CD14-positive monocyte (primary cell): ENCODE results near the gene NUDT17. TPM values are rescaled to one million over a fixed set of nuclear protein-coding genes. Genes with fewer than 3 reads are reported as not detected.
A peak's percentile ranks its signal among the peaks of the same experiment; 100 is the strongest.

Experiments used
- DNase-seq, 3 donors: peaks; one replicate each; pipeline ENCODE4 v3.0.0-alpha.2; 2011 to 2022
- H2AFZ ChIP-seq: 2 replicates; pipeline ENCODE4 v1.6.0; 2012; ENCODE audit warnings: mild to moderate bottlenecking, low read depth, low read length, inconsistent platforms; ENCODE audit not compliant: insufficient read depth, poor library complexity, severe bottlenecking
- H3K27ac ChIP-seq, 2 donors: 1 replicate in 1 of 2; 2 replicates in 1 of 2; pipeline ENCODE4 v1.5.1; 2012 to 2013; ENCODE audit warnings: low read length in 2 of 2, control low read depth in 1 of 2, inconsistent platforms in 1 of 2, low read depth in 1 of 2, mild to moderate bottlenecking in 1 of 2
- H3K27me3 ChIP-seq, 2 donors: one replicate each; pipeline versions ENCODE4 v1.6.0 to v1.6.1; 2011 to 2013; ENCODE audit warnings: low read length in 2 of 2; ENCODE audit not compliant: control insufficient read depth in 2 of 2, insufficient read depth in 2 of 2
- H3K36me3 ChIP-seq, 2 donors: replicated peaks in 1 of 2; 1 replicate in 1 of 2; 2 replicates in 1 of 2; pipeline versions ENCODE4 v1.5.1 to v1.6.1; 2012 to 2013; ENCODE audit warnings: low read length in 2 of 2, control low read depth in 1 of 2, inconsistent platforms in 1 of 2, mild to moderate bottlenecking in 1 of 2; ENCODE audit not compliant: insufficient read depth in 2 of 2, control insufficient read depth in 1 of 2
- H3K4me1 ChIP-seq, 2 donors: 1 replicate in 1 of 2; 2 replicates in 1 of 2; pipeline versions ENCODE4 v1.5.1 to v1.6.1; 2012 to 2013; ENCODE audit warnings: low read length in 2 of 2, control low read depth in 1 of 2, inconsistent platforms in 1 of 2, mild to moderate bottlenecking in 1 of 2, moderate library complexity in 1 of 2; ENCODE audit not compliant: insufficient read depth in 2 of 2, control insufficient read depth in 1 of 2
- H3K4me2 ChIP-seq: replicated peaks from 2 replicates; pipeline ENCODE3; 2012; ENCODE audit warnings: low read length, moderate library complexity, mild to moderate bottlenecking; ENCODE audit not compliant: poor library complexity, severe bottlenecking; ENCODE audit errors: extremely low read depth
- H3K4me3 ChIP-seq, 3 experiments: fragments of 200-600 bp in 1 of 3; sonication (generic) in 1 of 3; replicated peaks in 1 of 3; 1 replicate in 2 of 3; 2 replicates in 1 of 3; pipeline ENCODE4 v1.5.1; 2011 to 2013; ENCODE audit warnings: low read length in 3 of 3, mild to moderate bottlenecking in 3 of 3, control low read depth in 2 of 3, low read depth in 2 of 3, inconsistent platforms in 1 of 3, moderate library complexity in 1 of 3
- H3K79me2 ChIP-seq: 2 replicates; pipeline ENCODE4 v1.6.0; 2012; ENCODE audit warnings: mild to moderate bottlenecking, control low read depth, inconsistent platforms, low read length, moderate library complexity; ENCODE audit not compliant: insufficient read depth
- H3K9ac ChIP-seq: 2 replicates; pipeline ENCODE4 v1.6.0; 2017; ENCODE audit warnings: low read length, mild to moderate bottlenecking; ENCODE audit not compliant: insufficient read depth, poor library complexity, severe bottlenecking
- H3K9me3 ChIP-seq, 2 donors: replicated peaks in 1 of 2; 1 replicate in 1 of 2; 2 replicates in 1 of 2; pipeline versions ENCODE4 v1.5.1 to v1.6.1; 2012 to 2013; ENCODE audit warnings: low read length in 2 of 2, control low read depth in 1 of 2; ENCODE audit not compliant: control insufficient read depth in 1 of 2, insufficient read depth in 1 of 2
- H4K20me1 ChIP-seq: 2 replicates; pipeline ENCODE4 v1.6.0; 2012; ENCODE audit warnings: mild to moderate bottlenecking, low read length, control low read depth, moderate library complexity; ENCODE audit not compliant: insufficient read depth
- H3K27ac Mint-ChIP-seq, 7 donors: one replicate each; pipeline ENCODE4 v1.8.0; 2020; ENCODE audit warnings: mild to moderate bottlenecking in 7 of 7, mixed read lengths in 7 of 7, moderate library complexity in 6 of 7, inconsistent platforms in 2 of 7
- H3K27me3 Mint-ChIP-seq, 3 donors: one replicate each; pipeline ENCODE4 v1.8.0; 2021 to 2022; ENCODE audit warnings: low read depth in 3 of 3, mild to moderate bottlenecking in 3 of 3, mixed read lengths in 3 of 3, moderate library complexity in 3 of 3, inconsistent platforms in 1 of 3
- H3K36me3 Mint-ChIP-seq, 2 donors: one replicate each; pipeline ENCODE4 v1.8.0; 2020; ENCODE audit warnings: mixed read lengths in 2 of 2, inconsistent platforms in 1 of 2, mild to moderate bottlenecking in 1 of 2
- H3K4me1 Mint-ChIP-seq: one replicate; pipeline ENCODE4 v1.8.0; 2020; ENCODE audit warnings: mild to moderate bottlenecking, mixed read lengths
- H3K4me3 Mint-ChIP-seq, 2 donors: one replicate each; pipeline ENCODE4 v1.8.0; 2020; ENCODE audit warnings: mild to moderate bottlenecking in 2 of 2, mixed read lengths in 2 of 2, moderate library complexity in 1 of 2
- H3K9me3 Mint-ChIP-seq, 7 donors: one replicate each; pipeline ENCODE4 v1.8.0; 2020 to 2022; ENCODE audit warnings: mixed read lengths in 7 of 7, mild to moderate bottlenecking in 6 of 7, moderate library complexity in 6 of 7, inconsistent platforms in 2 of 7
- WGBS: methylation state at CpG from one replicate; pipeline ENCODE4 v1.1.5; 2013; ENCODE audit warnings: missing lambda C conversion rate; ENCODE audit not compliant: insufficient coverage; 5-methylcytosine and 5-hydroxymethylcytosine counted together
- intact Hi-C, 2 donors: fragments of 100-400 bp; cut with micrococcal nuclease; formaldehyde crosslinking; loops; one replicate each; pipeline versions ENCODE4 v1.15.0 to v1.15.1; 2023
- polyA plus RNA-seq, 3 donors: library from polyadenylated mRNA; depleted of rRNA in 1 of 3; unstranded in 2 of 3; stranded (reverse) in 1 of 3; fragments of 300-500 nt in 2 of 3; fragments of >200 nt in 1 of 3; fragmentation: Illumina TruSeq in 2 of 3; gene quantifications; 1 replicate in 2 of 3; 2 replicates in 1 of 3; pipeline ENCODE4 v1.2.3, GENCODE V29; 2012 to 2021
- TF ChIP-seq, protein P1 (sequence below): fragments of 200-600 bp; IDR thresholded peaks from one replicate; pipeline ENCODE4 v1.8.0; 2022; ENCODE audit warnings: antibody characterized with exemption, mild to moderate bottlenecking

The NUDT17 gene
- polyA plus RNA-seq, 3 donors = 2.1 to 6.4 (median 3.1) TPM

DNA sequence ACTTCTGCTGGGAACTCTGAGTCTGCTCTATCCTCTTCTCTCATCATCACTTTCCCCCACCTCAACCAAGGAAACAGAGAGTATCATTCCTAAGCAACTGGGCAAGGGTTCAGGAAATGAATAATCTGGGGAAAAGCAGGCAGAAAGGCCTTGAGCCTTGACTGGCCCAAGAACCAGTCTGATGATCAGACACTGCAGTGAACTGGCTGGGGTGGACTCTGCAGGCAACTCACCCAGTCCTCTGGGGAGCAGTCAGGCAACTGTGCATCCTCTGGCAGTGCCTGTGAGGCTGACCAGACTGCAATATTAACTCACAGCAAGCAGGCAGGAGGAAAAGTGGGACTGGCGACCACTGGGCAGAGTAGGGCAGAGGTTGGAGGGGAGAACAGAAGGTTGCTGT is 39.2 kb downstream of the NUDT17 start:
- Histone ChIP-seq H3K27ac (no peak overlapping the region), H3K9ac (no peak overlapping the region), H2AFZ (no peak overlapping the region), H3K4me2 (no peak overlapping the region), H3K79me2 (no peaks in the 10 kb centered on the region), H3K36me3 (no peaks in the 10 kb centered on the region), H3K9me3 (no peaks in the 10 kb centered on the region), H3K4me1 (peaks cover 8 to 18% of the 10 kb centered on the region in 2 donors), H3K4me3 (no peak overlapping the region), H4K20me1 (no peaks in the 10 kb centered on the region), H3K27me3 (peaks cover 5 to 14% of the 10 kb centered on the region in 2 donors)
- H3K4me3 Mint-ChIP-seq = peak overlapping the region in 1 of 2 donors; percentile 92
- no peaks in the 10 kb centered on the region for H3K36me3 Mint-ChIP-seq
- H3K9me3 Mint-ChIP-seq = peaks cover 0 to 2% (median 0%) of the 10 kb centered on the region in 7 donors
- peaks cover 13 to 24% (median 16%) of the 10 kb centered on the region in 3 donors for H3K27me3 Mint-ChIP-seq
- no peak overlapping the region for H3K27ac Mint-ChIP-seq
- TF ChIP-seq, protein P1, sequence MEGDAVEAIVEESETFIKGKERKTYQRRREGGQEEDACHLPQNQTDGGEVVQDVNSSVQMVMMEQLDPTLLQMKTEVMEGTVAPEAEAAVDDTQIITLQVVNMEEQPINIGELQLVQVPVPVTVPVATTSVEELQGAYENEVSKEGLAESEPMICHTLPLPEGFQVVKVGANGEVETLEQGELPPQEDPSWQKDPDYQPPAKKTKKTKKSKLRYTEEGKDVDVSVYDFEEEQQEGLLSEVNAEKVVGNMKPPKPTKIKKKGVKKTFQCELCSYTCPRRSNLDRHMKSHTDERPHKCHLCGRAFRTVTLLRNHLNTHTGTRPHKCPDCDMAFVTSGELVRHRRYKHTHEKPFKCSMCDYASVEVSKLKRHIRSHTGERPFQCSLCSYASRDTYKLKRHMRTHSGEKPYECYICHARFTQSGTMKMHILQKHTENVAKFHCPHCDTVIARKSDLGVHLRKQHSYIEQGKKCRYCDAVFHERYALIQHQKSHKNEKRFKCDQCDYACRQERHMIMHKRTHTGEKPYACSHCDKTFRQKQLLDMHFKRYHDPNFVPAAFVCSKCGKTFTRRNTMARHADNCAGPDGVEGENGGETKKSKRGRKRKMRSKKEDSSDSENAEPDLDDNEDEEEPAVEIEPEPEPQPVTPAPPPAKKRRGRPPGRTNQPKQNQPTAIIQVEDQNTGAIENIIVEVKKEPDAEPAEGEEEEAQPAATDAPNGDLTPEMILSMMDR = no peak
- no peak for DNase-seq
- intact Hi-C loops = loop anchor here in 1 of 2 donors (5.0 kb wide), 1 partner anchor 37 kb away; the partner anchor contains the start of gene NUDT17
- H3K4me1 Mint-ChIP-seq = peaks cover 19% of the 10 kb centered on the region
- WGBS = 94% methylated on average over 1 of the region's 1 CpG

DNA sequence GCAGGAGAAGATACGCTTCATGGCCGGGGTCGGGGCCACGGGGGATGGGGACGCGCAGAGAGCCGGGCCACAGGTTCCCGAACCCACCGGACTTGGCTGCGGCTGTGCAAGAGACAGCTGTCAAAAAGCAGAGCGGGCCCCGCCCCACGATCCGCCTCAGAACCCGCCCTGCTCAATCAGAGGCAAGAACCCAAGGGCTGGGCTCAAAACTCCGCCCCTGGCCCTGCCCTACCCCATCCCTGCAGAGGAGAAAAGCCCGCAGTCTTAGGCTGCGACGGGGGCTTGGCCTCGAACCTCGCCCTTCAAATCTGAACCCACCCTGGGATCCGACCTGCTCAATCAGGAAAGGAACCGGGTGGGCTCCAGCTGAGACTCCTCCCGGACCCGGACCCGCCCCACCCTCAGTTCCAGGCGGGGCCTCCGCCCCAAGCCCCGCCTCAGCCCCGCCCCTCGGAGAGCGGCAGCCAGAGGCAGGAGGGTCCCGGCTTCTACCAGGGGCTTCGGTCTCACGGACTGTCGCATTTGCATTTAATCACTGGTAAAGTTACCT is 40.4 kb downstream of the NUDT17 start, which contains the start of gene ANKRD35:
ANKRD35 (minus strand) TSS at position 129 of the 550 bp plus-strand sequence; CDS start at position 21, 108 bp downstream.
- Histone ChIP-seq H3K9ac (no peak within 1 kb of the TSS), H3K9me3 (no peaks in the 10 kb centered on the region), H3K27ac (no peak within 1 kb of the TSS), H3K4me1 (peaks cover 8 to 18% of the 10 kb centered on the region in 2 donors), H3K79me2 (no peaks in the 10 kb centered on the region), H2AFZ (peak within 1 kb of the TSS; percentile 93), H3K36me3 (no peaks in the 10 kb centered on the region), H3K27me3 (peaks cover 5 to 14% of the 10 kb centered on the region in 2 donors), H3K4me3 (peak within 1 kb of the TSS; percentile 51 to 95 (median 75)), H4K20me1 (no peaks in the 10 kb centered on the region), H3K4me2 (peak within 1 kb of the TSS; percentile 73)
- Mint-ChIP-seq H3K27ac (peak within 1 kb of the TSS in 5 of 7 donors; percentile 31 to 89 (median 82)), H3K36me3 (no peaks in the 10 kb centered on the region), H3K4me1 (peaks cover 16% of the 10 kb centered on the region), H3K9me3 (peaks cover 0 to 2% (median 0%) of the 10 kb centered on the region in 7 donors), H3K4me3 (peak within 1 kb of the TSS; percentile 89 to 92), H3K27me3 (peaks cover 13 to 24% (median 16%) of the 10 kb centered on the region in 3 donors)
- peak; percentile 65 to 81 (median 70) for DNase-seq
- WGBS = 0% methylated on average over 27 of the region's 36 CpGs
- TF ChIP-seq, protein P1 = no peak
- intact Hi-C loops = loop anchor here in 1 of 2 donors (5.0 kb wide), 1 partner anchor 39 kb away; the partner anchor contains the start of gene NUDT17
